GM06990 (cell line): ENCODE data around the gene LNP1.

Source experiments
- DNase-seq: peaks from one replicate; pipeline ENCODE4 v3.0.0-alpha.2; 2011; ENCODE audit not compliant: insufficient read length; ENCODE audit errors: extremely low read depth
- H3K27me3 ChIP-seq: replicated peaks from 2 replicates; pipeline ENCODE4 v1.6.0; 2011; ENCODE audit warnings: low read length; ENCODE audit not compliant: control insufficient read depth, insufficient read depth
- H3K36me3 ChIP-seq: 2 replicates; pipeline ENCODE4 v1.5.1; 2011; ENCODE audit warnings: low read length; ENCODE audit not compliant: control insufficient read depth, insufficient read depth
- H3K4me3 ChIP-seq: replicated peaks from 2 replicates; pipeline ENCODE4 v1.5.1; 2011; ENCODE audit warnings: low read depth, mild to moderate bottlenecking, control low read depth, low read length
- TF ChIP-seq, protein P1 (sequence below): IDR thresholded peaks from 2 replicates; pipeline ENCODE4 v1.5.1; 2011; ENCODE audit warnings: low read length, control low read depth, mild to moderate bottlenecking, inconsistent platforms; ENCODE audit not compliant: insufficient read depth, poor library complexity, severe bottlenecking

Gene LNP1

GRCh38 chr3:100359035-100359434 is 42.3 kb upstream of the LNP1 start:
- H3K36me3 ChIP-seq: peaks cover 2% of the 10 kb centered on the region; the same call in 1 of the 2 replicates
- no peaks in the 10 kb centered on the region for H3K27me3 ChIP-seq
- TF ChIP-seq, protein P1, sequence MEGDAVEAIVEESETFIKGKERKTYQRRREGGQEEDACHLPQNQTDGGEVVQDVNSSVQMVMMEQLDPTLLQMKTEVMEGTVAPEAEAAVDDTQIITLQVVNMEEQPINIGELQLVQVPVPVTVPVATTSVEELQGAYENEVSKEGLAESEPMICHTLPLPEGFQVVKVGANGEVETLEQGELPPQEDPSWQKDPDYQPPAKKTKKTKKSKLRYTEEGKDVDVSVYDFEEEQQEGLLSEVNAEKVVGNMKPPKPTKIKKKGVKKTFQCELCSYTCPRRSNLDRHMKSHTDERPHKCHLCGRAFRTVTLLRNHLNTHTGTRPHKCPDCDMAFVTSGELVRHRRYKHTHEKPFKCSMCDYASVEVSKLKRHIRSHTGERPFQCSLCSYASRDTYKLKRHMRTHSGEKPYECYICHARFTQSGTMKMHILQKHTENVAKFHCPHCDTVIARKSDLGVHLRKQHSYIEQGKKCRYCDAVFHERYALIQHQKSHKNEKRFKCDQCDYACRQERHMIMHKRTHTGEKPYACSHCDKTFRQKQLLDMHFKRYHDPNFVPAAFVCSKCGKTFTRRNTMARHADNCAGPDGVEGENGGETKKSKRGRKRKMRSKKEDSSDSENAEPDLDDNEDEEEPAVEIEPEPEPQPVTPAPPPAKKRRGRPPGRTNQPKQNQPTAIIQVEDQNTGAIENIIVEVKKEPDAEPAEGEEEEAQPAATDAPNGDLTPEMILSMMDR: no peak
- DNase-seq: no peak
- no peak overlapping the region for H3K4me3 ChIP-seq

GRCh38 chr3:100360757-100361496 is 40.4 kb upstream of the LNP1 start:
- peaks cover 4% of the 10 kb centered on the region for H3K36me3 ChIP-seq
- TF ChIP-seq, protein P1: no peak
- DNase-seq: no peak
- H3K4me3 ChIP-seq: no peak overlapping the region
- no peaks in the 10 kb centered on the region for H3K27me3 ChIP-seq

GRCh38 chr3:100361897-100362296 is 39.4 kb upstream of the LNP1 start:
- TF ChIP-seq, protein P1: no peak
- DNase-seq: no peak
- no peak overlapping the region for H3K4me3 ChIP-seq
- H3K27me3 ChIP-seq: no peaks in the 10 kb centered on the region
- H3K36me3 ChIP-seq: peaks cover 4% of the 10 kb centered on the region

- Histone ChIP-seq H3K27me3 (no peaks in the 10 kb centered on the region), H3K36me3 (peaks cover 4% of the 10 kb centered on the region), H3K4me3 (no peak overlapping the region)
- TF ChIP-seq, protein P1: no peak
- no peak for DNase-seq
Observed at GRCh38 chr3:100364421-100364820, 36.9 kb upstream of the LNP1 start.

DNA sequence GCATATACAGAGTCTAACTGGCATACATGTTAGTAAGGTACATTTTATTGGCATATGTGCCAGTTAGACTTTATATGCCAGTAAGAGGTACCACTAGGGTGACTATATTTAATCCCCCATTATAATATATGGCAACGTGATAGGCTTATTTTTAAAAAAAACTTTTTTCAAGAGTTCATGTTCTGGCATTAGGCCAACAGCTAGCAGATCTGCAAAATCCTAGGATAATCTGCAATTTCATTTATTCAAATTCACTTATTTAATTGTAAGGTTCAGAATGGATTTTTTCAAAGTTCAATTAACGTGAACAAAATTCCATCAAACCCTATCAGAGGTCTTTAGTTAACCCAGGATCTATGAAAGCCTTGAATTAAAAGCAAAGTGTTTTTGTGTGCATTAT is 34.9 kb upstream of the LNP1 start:
- TF ChIP-seq, protein P1: no peak
- no peak overlapping the region for H3K4me3 ChIP-seq
- peaks cover 2% of the 10 kb centered on the region for H3K36me3 ChIP-seq
- no peak for DNase-seq
- H3K27me3 ChIP-seq: no peaks in the 10 kb centered on the region
